HuH-7.5 (cell line): ENCODE data around the gene SIGLEC14.
"Not testable (repeated sequence)": the region's sequence is repeated elsewhere in the genome, so short reads cannot be mapped to it uniquely, and the experiment has no call there.

Source experiments
- DNase-seq: peaks from one replicate; pipeline ENCODE4 v3.0.0; 2011; ENCODE audit warnings: low spot score

Gene SIGLEC14

DNA sequence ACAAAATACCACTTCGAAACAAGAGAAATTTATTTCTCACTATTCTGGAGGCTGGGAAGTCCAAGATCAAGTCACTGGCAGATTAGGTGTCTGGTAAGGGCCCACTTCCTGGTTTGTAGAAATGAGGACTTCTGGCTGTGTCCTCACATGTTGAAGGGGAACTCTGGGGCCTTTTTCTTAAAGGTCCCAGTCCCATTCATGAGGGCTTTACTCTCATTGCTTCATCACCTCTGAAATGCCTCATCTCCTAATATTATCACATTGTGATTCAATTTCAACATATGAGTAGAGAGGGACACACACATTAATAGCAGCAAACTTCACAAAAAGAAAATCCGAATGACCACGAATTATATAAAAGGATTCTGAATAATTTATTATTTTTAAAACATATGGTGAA lies 21.6 kb upstream of the SIGLEC14 start:
- no peak for DNase-seq

DNA sequence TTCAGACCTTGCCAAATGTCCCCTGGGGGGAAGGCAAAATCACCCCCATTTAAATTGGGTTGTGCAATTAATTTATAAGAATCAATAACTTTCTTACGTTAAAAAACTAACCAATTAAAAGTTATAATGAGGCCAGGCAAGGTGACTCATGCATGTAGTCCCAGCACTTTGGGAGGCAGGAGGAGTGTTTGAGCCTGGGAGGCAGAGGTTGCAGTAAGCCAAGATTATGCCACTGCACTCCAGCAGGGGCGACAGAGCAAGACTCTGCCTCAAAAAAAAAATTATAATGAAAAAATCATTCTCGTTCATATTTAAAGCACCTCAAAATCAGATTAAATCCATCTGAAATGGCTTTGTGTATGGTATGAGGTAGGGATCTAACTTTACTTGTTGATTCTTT lies 18.4 kb upstream of the SIGLEC14 start:
- DNase-seq = no peak

DNA sequence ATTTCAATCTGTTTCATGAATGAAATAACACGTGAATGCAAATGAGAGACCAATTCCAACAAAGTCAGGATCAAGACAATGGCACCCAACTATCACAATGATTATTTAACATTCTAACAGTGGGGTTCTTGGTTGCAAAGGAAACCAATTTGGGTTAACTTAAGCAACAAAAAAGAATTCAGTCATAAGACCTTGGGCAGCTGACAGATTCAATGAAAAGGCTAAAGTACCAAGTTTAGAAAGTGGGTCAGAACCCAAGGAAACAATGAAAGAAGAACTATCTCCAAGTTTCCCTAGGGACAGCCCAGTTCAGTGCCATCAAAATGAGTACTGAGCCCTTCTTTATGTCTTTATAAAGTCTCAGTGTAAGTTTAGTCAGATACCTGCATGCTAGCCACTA lies 17.5 kb upstream of the SIGLEC14 start:
- no peak for DNase-seq

DNA sequence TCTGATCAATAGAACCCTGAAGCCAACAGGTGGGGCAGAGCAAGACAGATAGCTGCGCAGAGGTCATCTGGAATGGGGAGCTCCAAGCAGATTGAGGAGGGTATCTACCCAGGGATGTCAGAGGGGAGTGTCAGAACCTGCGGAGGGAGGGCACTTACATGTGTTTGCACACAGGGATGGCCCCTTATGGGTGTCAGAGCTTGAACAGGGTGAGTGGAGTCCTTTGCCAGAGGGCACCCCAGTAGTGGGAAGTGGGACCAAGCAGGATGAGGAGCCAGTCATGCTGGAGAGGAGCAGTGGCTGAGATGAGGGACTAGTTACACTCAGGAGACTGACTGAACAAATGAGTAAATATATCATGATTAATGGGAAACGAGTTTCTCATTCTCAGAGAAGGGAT lies 17.0 kb upstream of the SIGLEC14 start:
- no peak for DNase-seq

DNA sequence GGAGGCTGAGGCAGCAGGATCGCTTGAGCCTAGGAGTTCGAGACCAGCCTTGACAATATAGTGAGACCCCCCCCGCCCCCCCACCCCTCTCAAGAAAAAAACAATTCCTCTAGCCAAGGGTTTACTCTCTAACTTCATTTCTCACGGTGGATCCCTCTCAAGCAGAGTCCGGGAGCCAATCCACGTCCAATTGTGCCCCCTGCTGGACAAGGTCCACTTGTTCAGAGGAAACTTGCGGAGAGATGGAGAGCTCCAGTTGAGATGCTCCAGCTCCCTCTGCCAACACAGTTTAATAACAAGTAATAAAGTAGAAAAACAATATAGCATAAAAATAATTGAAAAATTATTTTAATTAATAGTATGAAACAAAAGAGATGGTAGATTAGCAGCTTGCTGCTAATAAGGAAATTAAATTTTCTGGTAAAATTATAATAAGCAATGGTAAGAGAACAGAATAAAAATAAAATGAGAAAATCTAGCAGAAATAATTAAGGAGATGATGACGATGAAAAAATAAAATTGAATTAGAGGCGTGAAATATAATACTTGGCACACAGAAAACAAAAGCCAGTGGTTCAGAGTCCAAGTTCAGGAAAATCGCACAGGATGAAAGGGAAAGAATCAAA lies 14.5 kb upstream of the SIGLEC14 start:
- DNase-seq = peak; percentile 42

DNA sequence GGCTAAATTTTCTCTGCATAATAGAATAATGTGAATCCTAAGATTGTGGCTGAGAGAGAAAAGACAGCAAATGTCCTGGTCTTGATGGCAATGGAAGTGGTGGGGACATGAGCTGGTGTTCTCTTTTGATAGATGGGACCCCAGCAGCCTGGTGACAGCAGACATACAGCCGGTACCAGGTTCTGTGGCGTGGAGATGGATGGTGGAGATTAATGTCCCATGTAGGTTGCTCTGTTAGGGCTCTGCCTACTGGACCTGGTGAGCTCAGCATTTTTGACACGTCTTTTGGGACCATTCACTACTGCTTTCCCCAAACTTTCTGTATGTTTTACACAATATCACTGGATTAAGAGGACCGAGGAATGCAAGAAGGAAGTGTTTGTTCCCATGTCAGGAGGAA lies 8.2 kb upstream of the SIGLEC14 start:
- DNase-seq = no peak

DNA sequence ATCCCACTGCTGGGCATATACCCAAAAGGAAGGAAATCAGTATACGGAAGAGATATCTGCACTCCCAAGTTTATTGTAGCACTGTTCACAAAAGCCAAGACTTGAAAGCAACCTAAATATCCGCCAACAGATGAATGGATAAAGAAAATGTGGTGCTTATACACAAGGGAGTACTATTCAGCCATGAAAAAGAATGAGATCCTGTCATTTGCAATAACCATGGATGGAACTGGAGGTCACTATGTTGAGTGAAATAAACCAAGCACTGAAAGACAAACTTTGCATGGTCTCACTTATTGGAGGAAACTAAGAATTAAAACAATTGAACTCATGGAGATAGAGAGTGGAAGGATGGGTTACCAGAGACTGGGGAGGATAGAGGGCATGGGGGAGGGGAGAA lies 6.5 kb upstream of the SIGLEC14 start:
- no peak for DNase-seq

DNA sequence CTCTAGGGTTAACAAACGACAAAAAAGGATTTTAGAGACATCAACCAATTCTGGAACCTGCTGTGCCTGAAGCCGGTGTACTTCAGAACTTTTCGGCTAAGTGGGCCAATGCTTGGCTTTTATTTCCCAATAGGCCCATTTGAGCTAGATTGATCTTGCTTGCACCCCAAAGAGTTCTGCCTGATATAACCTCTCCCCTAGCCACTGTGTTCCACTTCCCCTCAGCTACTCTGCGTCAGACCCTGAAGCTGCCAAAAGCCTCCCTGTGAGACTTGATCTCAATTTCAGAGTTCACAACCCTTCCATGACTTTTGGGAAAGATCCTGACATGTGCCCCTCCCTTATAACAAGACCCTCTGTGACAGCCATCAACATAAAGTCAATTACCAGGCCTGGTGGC lies 5.6 kb upstream of the SIGLEC14 start:
- no peak for DNase-seq

DNA sequence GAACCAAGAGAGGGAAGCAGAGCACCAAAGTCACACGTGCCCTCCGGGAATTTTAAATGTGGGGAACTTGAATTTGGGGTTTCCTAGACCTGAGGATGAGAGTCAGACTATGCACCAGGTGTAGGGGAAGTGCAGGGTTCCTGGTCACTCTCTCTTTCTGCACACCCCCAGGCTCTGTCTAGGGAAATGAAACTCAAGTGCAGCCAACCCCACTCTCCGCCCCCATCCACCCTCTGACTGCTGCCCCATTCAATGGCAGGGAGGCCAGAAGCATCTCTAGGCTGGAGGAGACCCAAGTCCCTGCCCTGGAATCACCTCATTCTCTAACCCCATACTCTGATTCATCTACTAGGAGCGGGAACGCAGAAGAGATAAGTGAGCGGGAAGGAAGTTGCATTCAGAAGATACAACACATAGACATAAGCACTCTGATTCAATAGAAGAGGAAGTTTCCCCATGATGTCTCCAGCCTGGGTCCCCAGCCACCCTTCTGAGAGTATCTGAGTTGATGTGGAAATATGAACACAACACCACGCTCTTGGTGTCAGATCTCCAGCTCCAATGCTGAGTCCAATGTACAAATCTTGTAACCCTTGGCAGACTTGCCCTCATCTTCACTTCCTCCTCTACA lies 4.7 kb upstream of the SIGLEC14 start:
- no peak for DNase-seq

DNA sequence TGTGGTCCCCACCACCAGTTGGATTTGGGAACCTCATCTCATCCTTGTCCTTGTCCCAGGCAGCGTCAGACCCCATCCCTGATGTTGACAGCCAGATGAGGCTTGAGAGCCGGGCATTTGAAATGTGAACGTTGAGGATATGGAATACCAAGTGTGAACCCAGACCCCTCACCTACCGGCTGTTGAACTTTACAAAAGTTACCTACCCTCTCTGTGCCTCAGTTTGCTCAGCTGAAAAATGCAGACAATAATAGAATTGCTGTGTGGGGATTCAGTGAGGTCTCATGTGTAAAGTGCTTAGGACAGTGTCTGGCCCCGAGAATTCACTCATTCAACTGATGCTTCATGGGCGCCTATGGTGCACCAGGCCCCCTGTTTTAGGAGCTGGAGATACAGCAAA lies 693 bp upstream of the SIGLEC14 start:
- no peak for DNase-seq

DNA sequence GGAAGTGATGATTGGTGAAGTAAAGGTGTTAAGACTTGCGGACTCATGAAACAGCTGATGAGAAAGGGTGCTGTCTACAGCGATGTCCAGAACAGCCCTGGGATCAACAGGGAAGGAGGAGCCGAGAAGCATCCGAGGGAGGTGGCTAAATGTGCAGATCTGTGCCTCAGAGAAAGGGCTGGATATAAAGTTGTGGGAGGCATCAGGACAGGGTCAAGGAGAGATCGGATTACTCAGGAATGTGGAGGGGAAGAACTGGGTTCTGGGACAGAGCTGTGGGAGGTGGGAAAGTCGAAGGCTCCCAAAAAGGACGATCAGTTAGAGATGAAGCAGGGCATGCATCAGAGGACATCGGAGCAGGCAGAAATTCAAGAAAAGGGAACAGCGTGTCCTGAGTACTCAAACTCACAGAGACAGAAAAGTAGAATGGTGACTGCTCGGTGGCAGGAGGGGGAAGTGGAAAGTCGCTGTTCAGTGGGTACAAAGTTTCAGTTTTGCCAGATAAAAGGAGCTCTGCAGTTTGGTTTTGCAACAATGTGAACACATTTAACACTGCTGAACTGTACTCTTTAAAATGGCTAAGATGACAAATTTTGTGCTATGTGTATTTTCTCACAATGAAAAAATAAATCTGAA lies 1.9 kb downstream of the SIGLEC14 start:
- DNase-seq = no peak

DNA sequence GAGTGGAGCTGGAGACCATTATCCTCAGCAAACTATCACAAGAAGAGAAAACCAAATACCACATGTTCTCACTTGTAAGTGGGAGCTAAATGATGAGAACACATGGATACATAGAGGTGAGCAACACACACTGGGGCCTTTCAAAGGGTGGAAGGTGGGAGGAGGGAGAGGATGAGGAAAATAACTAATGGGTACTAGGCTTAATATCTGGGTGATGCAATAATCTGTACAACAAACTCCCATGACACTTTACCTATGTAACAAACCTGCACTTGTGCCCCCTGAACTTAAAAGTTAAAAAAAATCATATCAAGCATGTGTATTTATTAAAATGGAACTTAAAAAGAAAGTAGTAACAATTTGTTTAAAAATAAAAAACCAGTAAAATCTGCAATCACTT lies 5.0 kb downstream of the SIGLEC14 start:
- DNase-seq = no peak

DNA sequence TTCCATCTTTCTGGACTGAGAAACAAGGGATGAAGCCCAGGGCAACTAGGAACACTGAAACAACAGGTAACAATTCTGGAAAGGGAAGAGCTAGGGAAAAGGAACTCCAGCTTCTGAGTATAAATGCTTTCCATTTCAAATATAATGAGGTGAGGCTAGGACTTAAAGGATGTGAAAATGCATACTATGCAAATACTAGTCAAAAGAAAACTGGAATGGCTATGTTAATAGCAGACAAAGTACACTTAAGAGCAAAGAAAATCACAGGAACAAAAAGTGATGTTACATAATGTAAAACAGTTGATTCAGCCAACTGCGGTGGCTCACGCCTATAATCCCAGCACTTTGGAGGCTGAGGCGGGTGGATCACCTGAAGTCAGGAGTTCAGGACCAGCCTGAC lies 6.2 kb downstream of the SIGLEC14 start:
- no peak for DNase-seq

DNA sequence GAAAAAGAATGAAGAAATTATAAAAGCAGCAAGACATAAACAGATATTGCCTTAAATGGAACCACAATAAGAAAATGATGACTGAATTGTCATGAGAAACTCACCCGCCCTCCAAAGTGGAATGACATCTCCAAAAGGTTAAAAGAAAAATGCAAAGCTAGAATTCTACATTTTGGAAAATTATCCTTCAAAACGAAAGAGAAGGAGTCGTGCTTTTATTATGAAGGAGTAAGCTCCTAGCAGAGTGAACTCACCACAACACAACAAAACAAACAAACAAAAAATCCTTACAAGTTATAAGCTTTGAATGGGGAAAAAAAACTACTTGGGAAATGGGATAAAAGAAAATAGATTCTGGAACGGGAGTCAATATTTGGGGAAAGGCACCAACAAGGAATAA lies 6.7 kb downstream of the SIGLEC14 start:
- no peak for DNase-seq

DNA sequence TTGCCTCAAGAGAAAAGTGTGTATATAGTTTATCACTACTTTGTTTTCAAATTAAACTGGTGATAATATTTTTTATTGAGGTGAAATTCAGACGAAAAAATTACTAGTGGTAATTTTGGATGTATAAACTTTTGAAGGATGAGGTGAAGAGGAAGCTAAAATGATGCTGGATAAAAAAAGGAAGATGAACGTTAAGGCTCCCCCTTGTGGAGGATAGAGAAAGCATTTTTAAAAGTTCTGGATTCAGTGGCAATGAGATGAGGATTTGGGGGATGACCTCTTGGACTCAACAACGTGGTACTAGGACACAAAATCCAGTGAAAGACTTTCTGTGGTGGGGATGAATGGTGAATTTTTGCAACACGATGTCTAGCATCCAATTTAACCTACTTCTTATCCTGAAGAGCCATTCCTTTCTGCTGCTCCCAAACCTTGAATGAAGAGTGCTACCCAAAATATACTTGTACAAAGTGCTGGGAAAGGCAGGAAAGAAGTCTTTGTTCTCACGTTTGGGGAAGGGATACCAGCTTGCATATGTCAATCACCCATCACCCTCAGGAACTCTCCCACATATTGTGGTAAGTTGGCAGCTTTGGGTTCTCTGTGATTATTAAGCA lies 9.2 kb downstream of the SIGLEC14 start:
- no peak for DNase-seq

DNA sequence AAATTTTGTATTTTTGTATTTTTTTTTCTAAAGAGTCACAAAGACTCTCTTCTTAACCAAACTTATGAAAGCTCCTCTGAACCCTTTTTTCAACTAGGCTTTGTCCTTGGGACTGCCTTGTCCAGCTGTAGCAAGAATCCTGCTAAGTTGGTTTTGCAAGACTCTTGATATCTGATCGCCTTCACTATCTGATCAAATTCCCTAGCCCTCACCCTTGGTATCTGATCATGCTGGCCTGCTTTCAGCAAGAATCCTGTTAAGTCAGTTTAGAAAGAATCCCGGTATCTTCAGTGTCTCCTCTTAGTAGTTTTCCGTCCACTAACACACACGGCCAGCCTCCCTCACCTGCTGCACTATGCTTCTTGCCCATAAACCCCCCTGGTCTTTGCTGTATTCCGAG lies 14.5 kb downstream of the SIGLEC14 start:
- no peak for DNase-seq

DNA sequence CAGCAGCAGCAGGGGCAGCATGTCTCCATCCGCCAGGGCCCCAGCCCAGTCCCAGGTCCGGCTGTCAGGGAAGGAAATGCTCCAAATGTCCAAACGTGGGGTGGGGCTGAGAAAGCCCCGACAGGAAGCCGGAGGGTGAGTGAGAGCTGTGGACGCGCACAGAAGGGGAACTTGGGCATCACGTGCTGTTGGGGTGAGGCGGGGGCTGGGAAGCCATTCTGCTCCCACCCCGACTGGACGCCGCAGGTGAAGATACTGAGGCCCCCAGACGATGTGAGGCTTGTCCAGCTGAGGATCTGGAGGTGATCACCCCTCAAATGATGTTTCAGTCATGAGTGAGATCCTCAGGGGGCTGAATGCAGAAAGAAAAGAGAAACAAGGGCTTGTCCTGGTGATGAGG lies 16.3 kb downstream of the SIGLEC14 start, which contains the start of gene SIGLEC5:
Gene SIGLEC5 (minus strand): TSS at position 87 of the 400 bp plus-strand sequence. CDS start 66 bp downstream, at position 21.
- DNase-seq = not testable (repeated sequence)

DNA sequence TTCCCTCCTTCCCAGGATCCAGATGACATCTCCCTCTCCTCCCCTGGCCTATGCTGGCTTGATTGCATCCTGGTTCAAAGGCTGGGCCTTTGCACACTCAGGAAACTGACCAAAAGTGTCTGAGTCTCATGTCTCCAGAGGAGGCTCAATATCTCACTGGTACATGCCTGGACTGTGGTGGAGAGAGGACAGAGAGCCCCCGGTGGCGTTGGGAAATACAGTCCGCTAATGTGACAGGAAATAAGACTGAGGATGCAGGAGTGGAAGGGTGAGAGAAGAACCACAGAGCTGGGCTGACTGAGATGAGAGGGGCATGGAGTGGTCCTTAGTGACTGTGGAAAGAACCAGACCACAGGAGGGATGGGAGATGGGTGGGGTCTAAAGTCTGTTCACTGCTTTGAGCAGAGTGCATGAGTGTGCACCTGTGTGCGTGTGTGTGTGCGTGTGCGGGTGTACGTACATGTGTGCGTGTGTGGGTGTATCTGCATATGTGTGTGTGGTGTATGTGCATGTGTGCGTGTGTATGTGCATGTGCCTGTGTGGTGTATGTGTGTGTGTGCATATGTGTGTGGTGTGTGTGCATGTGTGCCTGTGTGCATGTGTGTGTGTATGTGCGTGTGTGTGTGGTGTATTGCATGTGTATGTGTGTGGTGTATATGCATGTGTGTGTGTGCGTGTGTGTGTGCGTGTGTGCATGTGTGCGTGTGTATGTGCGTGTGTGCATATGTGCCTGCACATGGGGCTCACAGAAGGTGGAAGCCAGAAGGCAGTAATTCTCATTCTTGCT lies 18.3 kb downstream of the SIGLEC14 start:
- DNase-seq = no peak

DNA sequence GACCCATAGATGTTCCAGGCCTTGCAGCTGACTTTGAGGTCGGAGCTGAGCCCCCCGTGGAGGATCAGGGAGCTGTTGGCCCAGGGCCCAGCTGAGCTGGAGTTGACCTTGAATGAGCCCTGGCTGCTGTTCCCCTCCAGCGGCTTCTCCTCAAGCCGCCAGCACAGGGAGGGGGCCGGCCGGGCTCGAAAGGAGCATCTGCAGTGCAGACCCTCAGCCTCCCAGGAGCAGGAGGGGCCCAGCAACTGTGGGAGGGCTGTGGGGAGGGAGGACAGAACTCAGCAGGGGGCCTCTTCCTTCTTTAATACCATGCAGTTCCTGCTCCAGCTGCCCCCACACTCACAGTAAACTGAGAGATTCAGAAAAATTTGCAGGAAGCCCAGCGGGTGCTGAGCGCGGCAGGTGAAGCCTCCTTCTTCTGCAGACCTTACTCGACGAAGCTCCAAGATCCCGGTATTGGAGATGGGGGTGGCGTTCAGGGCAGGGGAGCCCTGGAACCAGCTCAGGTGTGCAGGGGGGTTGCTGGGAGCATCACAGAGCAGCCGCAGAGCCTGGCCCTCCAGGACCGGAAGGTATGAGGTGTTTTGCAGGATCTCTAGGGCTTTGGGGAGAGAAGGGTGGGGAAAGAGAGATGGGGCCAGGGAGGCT lies 19.0 kb downstream of the SIGLEC14 start:
- no peak for DNase-seq

DNA sequence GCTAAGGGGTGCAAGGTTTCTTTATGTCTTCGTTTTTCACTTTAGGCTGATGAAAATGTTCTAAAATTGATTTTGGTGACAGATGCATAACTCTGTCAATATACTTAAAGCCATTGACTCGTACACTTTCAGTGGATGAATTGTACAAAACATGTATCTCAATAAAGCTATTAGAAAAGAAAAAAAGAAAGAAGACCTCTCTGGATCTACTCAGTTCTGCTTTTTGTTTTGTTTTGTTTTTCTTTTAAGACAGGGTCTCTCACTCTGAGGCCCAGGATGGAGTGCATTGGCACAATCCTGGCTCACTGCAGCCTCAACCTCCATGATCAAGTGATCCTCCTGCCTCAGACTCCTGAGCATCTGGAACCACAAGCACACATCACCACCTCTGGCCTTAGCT lies 19.9 kb downstream of the SIGLEC14 start:
- no peak for DNase-seq

DNA sequence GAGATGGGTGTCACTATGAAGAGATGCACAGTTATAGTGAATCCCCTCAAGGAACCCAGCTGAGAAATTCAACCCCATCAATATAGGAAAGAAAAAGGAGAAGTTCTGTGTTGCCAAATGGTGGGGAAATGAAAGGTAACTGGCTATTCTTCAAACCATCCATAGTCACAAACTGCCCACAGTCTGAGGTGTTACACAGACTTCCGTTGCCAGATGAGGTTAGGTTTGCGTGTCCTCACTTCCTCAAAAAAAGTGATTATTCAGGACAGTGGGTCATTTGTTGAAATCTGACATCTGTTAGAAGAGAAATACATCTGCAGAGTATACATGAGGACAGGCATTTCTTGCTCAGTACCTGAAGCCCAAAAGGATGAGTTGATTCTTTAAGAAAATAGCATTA lies 25.4 kb downstream of the SIGLEC14 start:
- DNase-seq = no peak

DNA sequence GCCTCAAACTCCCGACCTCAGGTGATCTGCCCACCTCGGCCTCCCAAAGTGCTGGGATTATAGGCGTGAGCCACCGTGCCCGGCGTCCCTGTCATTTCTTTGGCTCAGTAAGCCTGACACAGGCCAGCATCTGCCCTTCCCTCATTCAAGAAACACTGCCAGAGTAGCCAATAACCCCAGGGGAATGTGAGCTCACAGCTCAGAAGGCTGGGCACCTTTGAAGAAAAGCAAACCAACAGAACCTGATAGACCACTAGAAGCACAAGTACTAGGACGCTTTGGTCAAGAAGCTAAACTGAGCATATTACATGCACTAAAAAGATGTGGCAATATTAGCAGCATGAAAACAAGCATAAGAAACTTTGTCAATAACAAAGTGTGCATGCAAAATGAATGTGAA lies 30.6 kb downstream of the SIGLEC14 start:
- no peak for DNase-seq
